ENCODE data around the gene SNRPD2. TPM values are rescaled to one million over a fixed set of nuclear protein-coding genes. Genes with fewer than 3 reads are reported as not detected.

SNRPD2 gene
- total and polyA plus RNA-seq, 9 donors, result 279 to 508 (median 382) TPM

- no peak for DNase-seq
- Histone ChIP-seq H3K27ac (no peak overlapping the region), H3K27me3 (no peaks in the 10 kb centered on the region), H3K4me1 (ENCODE audit: insufficient read depth) (no peaks in the 10 kb centered on the region), H3K4me3 (no peak overlapping the region), H3K36me3 (no peaks in the 10 kb centered on the region), H3K9me3 (no peaks in the 10 kb centered on the region)
- 9 to 14% (median 11%) methylated on average over 5 of the region's 5 CpGs for WGBS, 3 donors
- intact Hi-C loops (cut with DNase I), result no loop called here
- TF ChIP-seq EP300 (IDR thresholded peaks at IDR 0.05) (no peak), CTCF (IDR thresholded peaks at IDR 0.05) (no peak), POLR2A (IDR thresholded peaks at IDR 0.05) (no peak)
Measured at GRCh38 chr19:45653634-45654033, 38.1 kb downstream of the SNRPD2 start.

GRCh38 chr19:45650722-45651121 lies 41.0 kb downstream of the SNRPD2 start:
- intact Hi-C loops (cut with DNase I), result no loop called here
- no peaks in the 10 kb centered on the region for H3K36me3 ChIP-seq
- H3K4me3 ChIP-seq, result no peak overlapping the region
- H3K27ac ChIP-seq, result no peak overlapping the region
- WGBS, 3 donors, result 65 to 73% (median 68%) methylated on average over 3 of the region's 3 CpGs
- H3K27me3 ChIP-seq, result peaks cover 3% of the 10 kb centered on the region
- no peaks in the 10 kb centered on the region for H3K9me3 ChIP-seq
- H3K4me1 ChIP-seq (ENCODE audit: insufficient read depth), result peaks cover 2% of the 10 kb centered on the region
- DNase-seq, result no peak
- TF ChIP-seq CTCF (IDR thresholded peaks at IDR 0.05), result no peak
- TF ChIP-seq EP300 (IDR thresholded peaks at IDR 0.05), result no peak
- no peak for TF ChIP-seq POLR2A (IDR thresholded peaks at IDR 0.05)

- 8 to 9% (median 8%) methylated on average over 9 of the region's 9 CpGs for WGBS, 3 donors
- H3K4me1 ChIP-seq (ENCODE audit: insufficient read depth), result peaks cover 4% of the 10 kb centered on the region
- intact Hi-C loops (cut with DNase I), result loop anchor here in 1 of 4 donors (10.0 kb wide), 1 partner anchor 212 kb away; no protein-coding TSS in a partner anchor
- no peak for TF ChIP-seq POLR2A (IDR thresholded peaks at IDR 0.05)
- TF ChIP-seq EP300 (IDR thresholded peaks at IDR 0.05), result no peak
- no peak for TF ChIP-seq CTCF (IDR thresholded peaks at IDR 0.05)
- no peak for DNase-seq
- no peak overlapping the region for H3K27ac ChIP-seq
- no peaks in the 10 kb centered on the region for H3K36me3 ChIP-seq
- no peaks in the 10 kb centered on the region for H3K9me3 ChIP-seq
- peaks cover 3% of the 10 kb centered on the region for H3K27me3 ChIP-seq
- H3K4me3 ChIP-seq, result no peak overlapping the region
Measured at GRCh38 chr19:45646345-45646698, 45.4 kb downstream of the SNRPD2 start.

GRCh38 chr19:45645631-45646344 lies 46.0 kb downstream of the SNRPD2 start:
- H3K27me3 ChIP-seq, result peaks cover 3% of the 10 kb centered on the region
- no peak overlapping the region for H3K27ac ChIP-seq
- 1% methylated on average over 27 of the region's 27 CpGs for WGBS, 3 donors
- H3K4me3 ChIP-seq, result peak overlapping the region; percentile 2
- peak in 4 of 5 donors; percentile 31 to 60 (median 41) for DNase-seq
- TF ChIP-seq EP300 (IDR thresholded peaks at IDR 0.05), result no peak
- TF ChIP-seq CTCF (IDR thresholded peaks at IDR 0.05), result no peak
- no peak for TF ChIP-seq POLR2A (IDR thresholded peaks at IDR 0.05)
- H3K9me3 ChIP-seq, result no peaks in the 10 kb centered on the region
- peaks cover 4% of the 10 kb centered on the region for H3K4me1 ChIP-seq (ENCODE audit: insufficient read depth)
- no peaks in the 10 kb centered on the region for H3K36me3 ChIP-seq
- intact Hi-C loops (cut with DNase I), result loop anchor here in 1 of 4 donors (10.0 kb wide), 1 partner anchor 211 kb away; no protein-coding TSS in a partner anchor

Measured in ovary (tissue), 9 donors.